ENCODE measurements around the gene CCNL1.
"Not testable (repeated sequence)": the region's sequence is repeated elsewhere in the genome, so short reads cannot be mapped to it uniquely, and the experiment has no call there.

The CCNL1 gene

GRCh38 chr3:157159762-157160657 lies at the start of gene CCNL1:
TSS of gene CCNL1 (minus strand) at chr3:157160147. CDS start at chr3:157160094, 53 bp downstream.
- DNase-seq (ENCODE audit: low spot score) = peak; percentile 94

GRCh38 chr3:157204880-157205279 lies 44.9 kb upstream of the CCNL1 start:
- DNase-seq (ENCODE audit: low spot score) = no peak

DNA sequence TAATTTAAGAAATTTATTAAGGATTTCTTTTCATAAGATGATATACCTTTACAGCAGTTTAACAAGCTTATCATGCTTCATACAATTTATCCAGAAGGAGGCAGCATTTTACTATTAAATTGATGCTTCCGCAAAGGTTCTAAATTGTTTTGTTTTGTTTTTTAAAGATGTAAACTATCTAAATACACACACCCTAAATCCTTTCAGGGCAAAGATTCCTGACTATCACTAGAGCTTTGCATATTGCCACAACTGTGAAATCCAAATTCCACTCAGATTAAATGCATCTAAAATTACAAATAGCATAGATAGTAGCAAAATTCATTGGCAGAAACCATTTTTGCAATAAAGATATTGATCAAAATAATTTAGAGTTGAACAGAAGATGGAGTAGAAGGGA lies 44.5 kb upstream of the CCNL1 start:
- DNase-seq (ENCODE audit: low spot score) = peak; percentile 70

GRCh38 chr3:157201648-157202278 lies 41.8 kb upstream of the CCNL1 start:
- peak; percentile 75 for DNase-seq (ENCODE audit: low spot score)

- no peak for DNase-seq (ENCODE audit: low spot score)
These were observed 39.9 kb upstream of the CCNL1 start for GRCh38 chr3:157199841-157200240.

DNA sequence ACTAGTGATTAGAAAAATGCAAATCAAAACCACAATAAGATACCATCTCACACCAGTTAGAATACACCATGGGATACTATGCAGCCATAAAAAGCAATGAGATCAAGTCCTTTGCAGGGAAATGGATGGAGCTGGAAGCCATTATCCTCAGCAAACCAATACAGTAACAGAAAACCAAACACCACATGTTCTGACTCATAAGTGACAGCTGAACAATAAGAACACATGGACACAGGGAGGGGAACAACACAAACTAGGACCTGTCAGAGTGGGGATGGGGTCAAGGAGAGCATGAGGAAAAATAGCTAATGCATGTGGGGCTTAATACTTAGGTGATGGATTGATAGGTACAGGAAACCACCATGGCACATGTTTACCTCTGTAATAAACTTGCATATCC lies 36.0 kb upstream of the CCNL1 start:
- no peak for DNase-seq (ENCODE audit: low spot score)

GRCh38 chr3:157191149-157191548 lies 31.2 kb upstream of the CCNL1 start:
- not testable (repeated sequence) for DNase-seq (ENCODE audit: low spot score)

- no peak for DNase-seq (ENCODE audit: low spot score)
These were observed 30.5 kb upstream of the CCNL1 start for GRCh38 chr3:157190380-157190872.

DNA sequence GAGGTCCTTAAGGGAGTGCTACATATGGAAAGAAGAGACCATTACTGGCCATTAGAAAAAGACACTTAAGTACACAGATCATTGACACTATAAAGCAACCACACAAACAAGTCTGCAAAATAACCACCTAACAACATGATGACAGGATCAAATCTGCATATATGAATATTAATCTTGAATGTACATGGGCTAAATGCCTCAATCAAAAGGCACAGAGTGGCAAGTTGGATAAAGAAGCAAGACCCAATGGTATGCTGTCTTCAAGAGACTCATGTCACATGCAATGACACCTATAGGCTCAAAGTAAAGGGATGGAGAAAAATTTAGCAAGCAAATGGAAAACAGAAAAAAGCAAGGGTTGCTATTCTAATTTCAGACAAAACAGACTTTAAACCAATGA lies 28.4 kb upstream of the CCNL1 start:
- DNase-seq (ENCODE audit: low spot score) = no peak

DNA sequence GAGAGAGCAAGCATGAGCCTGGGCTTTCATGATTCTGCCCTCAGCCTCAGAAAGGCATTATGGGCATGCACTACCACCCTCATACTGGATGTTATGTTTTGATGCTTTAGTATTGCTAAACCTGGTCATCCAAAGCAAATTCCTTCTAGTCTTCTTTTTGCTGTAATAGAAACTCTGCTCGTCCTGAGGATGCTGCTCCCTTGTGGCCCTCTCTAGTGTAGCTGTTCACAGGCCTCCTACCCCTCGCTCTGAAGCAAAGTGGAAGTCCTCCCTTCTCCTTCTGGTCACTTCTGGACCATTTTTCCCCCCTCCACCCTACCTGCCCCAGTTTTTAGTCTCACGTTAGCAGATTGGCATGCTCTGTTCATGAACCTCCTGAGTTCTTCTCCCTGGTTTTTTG lies 22.9 kb upstream of the CCNL1 start:
- no peak for DNase-seq (ENCODE audit: low spot score)

DNA sequence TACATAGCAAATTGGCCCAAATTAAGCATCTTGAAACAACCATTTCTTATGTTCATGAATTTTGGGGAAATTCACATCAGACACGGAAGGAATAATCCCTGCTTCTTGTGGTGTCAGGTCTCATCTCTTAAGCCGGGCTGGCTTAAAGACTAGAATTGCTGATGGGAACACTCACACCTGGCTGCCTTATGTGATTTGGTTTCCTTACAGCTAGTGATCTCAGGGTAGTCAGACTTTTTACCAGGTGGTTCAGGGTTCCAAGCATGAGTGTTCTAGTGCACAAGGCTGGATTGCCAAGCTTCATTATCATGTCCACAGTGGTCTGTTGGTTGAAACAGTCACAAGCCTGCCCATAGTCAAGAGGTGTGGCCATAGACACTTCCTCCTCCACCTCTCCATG lies 20.3 kb upstream of the CCNL1 start:
- DNase-seq (ENCODE audit: low spot score) = no peak

DNA sequence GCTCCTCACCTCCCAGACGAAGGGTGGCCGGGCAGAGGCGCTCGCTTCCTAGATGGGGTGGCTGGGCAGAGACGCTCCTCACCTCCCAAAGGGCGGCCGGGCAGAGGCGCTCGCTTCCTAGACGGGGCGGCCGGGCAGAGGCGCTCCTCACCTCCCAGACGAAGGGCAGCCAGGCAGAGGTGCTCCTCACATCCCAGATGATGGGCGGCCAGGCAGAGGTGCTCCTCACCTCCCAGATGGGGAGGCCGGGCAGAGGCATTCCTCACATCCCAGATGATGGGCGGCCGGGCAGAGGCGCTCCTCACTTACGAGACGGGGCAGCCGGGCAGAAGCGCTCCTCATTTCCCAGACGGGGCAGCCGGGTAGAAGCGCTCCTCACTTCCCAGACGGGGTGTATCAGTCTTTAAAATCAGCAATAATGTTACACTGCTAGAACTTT lies 19.4 kb upstream of the CCNL1 start:
- no peak for DNase-seq (ENCODE audit: low spot score)

- not testable (repeated sequence) for DNase-seq (ENCODE audit: low spot score)
These were observed 18.8 kb upstream of the CCNL1 start for GRCh38 chr3:157178503-157179364.

DNA sequence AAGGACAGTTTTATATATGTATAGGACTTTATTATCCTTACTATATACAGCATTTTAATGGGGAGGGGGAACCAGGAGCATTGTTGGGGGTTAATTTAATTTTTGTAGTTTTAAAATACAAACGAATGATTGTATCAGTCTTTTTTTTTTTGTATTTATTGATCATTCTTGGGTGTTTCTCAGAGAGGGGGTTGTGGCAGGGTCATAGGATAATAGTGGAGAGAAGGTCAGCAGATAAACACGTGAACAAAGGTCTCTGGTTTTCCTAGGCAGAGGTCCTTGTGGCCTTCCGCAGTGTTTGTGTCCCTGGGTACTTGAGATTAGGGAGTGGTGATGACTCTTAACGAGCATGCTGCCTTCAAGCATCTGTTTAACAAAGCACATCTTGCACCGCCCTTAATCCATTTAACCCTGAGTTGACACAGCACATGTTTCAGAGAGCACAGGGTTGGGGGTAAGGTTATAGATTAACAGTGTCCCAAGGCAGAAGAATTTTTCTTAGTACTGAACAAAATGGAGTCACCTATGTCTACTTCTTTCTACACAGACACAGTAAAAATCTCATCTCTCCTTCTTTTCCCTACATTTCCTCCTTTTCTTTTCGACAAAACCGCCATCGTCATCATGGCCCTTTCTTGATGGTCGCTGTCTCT lies 18.0 kb upstream of the CCNL1 start:
- not testable (repeated sequence) for DNase-seq (ENCODE audit: low spot score)

GRCh38 chr3:157176934-157177333 lies 17.0 kb upstream of the CCNL1 start:
- DNase-seq (ENCODE audit: low spot score) = no peak

- peak; percentile 43 for DNase-seq (ENCODE audit: low spot score)
These were observed 16.0 kb upstream of the CCNL1 start for GRCh38 chr3:157175691-157176507.

DNA sequence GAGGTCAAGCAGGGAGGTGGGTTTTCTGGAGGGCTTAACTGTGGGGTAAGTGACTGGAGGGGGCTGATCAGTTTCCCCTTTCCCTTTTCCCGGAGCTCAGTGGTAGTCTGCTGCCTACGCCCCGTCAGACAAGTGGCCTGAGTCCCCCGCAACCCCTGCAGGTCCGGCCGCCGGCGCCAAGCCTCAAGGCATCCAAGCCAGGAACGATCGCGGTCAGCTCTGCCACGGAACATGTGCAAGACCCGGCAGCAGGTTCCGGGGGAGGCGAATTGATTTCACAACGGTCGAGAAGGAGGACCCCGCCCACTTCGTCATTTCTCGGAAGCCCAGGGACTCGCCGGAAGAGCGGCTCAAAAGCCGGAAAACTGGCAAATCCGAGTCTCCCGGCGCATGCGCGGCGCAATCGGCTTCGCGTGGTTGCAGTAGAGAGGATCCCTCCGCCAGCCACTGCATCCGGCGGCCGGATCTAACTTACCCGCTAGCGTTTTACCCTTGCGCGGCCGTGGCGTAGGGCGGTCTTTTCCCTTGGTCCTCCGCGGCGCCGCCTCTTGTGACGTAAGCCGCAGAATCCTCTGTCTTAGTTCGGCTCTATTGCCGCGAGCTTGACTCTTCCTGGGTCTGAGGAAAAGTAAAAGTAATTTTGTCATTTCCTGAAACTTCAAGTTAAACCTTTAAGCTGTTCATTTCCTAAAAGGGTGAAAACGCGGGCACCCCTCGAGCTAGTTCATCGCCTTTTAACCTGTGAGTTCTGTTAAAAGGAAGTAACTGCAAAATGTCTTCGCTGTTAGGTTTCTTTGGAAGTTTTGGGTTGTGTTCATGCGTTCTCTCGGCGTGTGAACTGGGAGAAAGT lies 14.9 kb upstream of the CCNL1 start:
- peak; percentile 99 for DNase-seq (ENCODE audit: low spot score)

GRCh38 chr3:157174290-157174648 lies 14.3 kb upstream of the CCNL1 start:
- DNase-seq (ENCODE audit: low spot score) = no peak

DNA sequence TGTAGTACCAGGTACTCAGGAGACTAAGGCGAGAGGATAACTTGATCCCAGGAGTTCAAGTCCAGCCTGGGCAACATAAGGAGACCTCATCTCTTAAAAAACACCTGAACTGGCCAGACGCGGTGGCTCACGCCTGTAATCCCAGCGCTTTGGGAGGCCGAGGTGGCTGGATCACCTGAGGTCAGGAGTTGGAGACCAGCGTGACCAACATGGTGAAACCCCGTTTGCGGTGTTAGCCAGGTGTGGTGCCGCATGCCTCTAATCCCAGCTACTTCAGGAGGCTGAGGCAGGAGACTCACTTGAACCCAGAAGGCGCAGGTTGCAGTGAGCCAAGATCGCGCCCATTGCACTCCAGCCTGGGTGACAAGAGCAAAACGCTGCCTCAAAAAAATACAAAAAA lies 13.4 kb upstream of the CCNL1 start:
- DNase-seq (ENCODE audit: low spot score) = not testable (repeated sequence)

DNA sequence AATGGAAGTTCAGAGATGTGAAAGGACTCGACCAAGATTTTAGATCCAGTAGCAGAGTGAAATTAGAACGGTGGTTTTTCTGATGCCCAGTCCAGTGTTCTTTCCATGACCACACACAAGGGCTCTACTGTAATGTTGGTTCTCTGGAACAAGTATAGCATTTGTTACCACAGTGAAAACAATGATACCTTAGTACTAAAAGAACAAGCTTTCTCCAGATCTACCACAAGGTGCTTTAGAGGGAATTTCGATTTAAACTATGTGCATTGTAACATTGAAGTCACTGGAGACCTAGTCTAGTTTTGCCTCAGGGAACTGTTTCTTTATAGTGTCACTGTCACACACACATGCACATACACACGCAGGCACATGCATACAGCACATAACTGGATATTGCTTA lies 12.8 kb upstream of the CCNL1 start:
- no peak for DNase-seq (ENCODE audit: low spot score)
